ENCODE results near the gene ELMO1.

GRCh38 chr7:37377231-37377630 is 71.4 kb downstream of the ELMO1 start:
- TF ChIP-seq EZH2phosphoT487 (IDR thresholded peaks at IDR 0.05; ENCODE audit: unreplicated experiment) (no peak), EZH2 (IDR thresholded peaks at IDR 0.05; ENCODE audit: low read depth, unreplicated experiment) (no peak), POLR2AphosphoS5 (IDR thresholded peaks at IDR 0.05; ENCODE audit: low read depth) (no peak), CTCF (conservative IDR thresholded peaks at IDR 0.05; ENCODE audit: low read depth in 2 of 2) (no peak), CREB1 (CRISPR knock-in tag; IDR thresholded peaks at IDR 0.05; ENCODE audit: low read depth) (no peak), JUNB (IDR thresholded peaks at IDR 0.05; ENCODE audit: unreplicated experiment) (no peak), ZNF114 (CRISPR knock-in tag; IDR thresholded peaks at IDR 0.05) (no peak), NANOG (IDR thresholded peaks at IDR 0.05; ENCODE audit: borderline replicate concordance) (no peak), ZNF331 (CRISPR knock-in tag; IDR thresholded peaks at IDR 0.05; ENCODE audit: low read depth) (no peak)
- TF ChIP-seq, protein P1, sequence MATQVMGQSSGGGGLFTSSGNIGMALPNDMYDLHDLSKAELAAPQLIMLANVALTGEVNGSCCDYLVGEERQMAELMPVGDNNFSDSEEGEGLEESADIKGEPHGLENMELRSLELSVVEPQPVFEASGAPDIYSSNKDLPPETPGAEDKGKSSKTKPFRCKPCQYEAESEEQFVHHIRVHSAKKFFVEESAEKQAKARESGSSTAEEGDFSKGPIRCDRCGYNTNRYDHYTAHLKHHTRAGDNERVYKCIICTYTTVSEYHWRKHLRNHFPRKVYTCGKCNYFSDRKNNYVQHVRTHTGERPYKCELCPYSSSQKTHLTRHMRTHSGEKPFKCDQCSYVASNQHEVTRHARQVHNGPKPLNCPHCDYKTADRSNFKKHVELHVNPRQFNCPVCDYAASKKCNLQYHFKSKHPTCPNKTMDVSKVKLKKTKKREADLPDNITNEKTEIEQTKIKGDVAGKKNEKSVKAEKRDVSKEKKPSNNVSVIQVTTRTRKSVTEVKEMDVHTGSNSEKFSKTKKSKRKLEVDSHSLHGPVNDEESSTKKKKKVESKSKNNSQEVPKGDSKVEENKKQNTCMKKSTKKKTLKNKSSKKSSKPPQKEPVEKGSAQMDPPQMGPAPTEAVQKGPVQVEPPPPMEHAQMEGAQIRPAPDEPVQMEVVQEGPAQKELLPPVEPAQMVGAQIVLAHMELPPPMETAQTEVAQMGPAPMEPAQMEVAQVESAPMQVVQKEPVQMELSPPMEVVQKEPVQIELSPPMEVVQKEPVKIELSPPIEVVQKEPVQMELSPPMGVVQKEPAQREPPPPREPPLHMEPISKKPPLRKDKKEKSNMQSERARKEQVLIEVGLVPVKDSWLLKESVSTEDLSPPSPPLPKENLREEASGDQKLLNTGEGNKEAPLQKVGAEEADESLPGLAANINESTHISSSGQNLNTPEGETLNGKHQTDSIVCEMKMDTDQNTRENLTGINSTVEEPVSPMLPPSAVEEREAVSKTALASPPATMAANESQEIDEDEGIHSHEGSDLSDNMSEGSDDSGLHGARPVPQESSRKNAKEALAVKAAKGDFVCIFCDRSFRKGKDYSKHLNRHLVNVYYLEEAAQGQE (IDR thresholded peaks at IDR 0.05; ENCODE audit: unreplicated experiment) = no peak

Data from GM23338 (cell line).